MCF 10A (cell line): Measurements from ENCODE around the gene GRIK1. TPM values are rescaled to one million over a fixed set of nuclear protein-coding genes. Genes with fewer than 3 reads are reported as not detected.

Experiments used
- BruUV-seq: library from RNA; stranded (reverse); fragments of 400-500 nt; replicated peaks from 2 replicates; lab custom pipeline; 2021; lab: Mats Ljungman, UMichigan
- CTCF ChIA-PET: fragments of 300-600 bp; sonication (Branson Sonifier 250); formaldehyde crosslinking; extraction: SDS; loops from one replicate; lab custom pipeline; 2021; ENCODE audit warnings: antibody characterized with exemption, inconsistent platforms; lab: Yijun Ruan, JAX
- POLR2A ChIA-PET: fragments of 300-600, 350-650 bp; sonication (Branson Sonifier 250); formaldehyde crosslinking; extraction: SDS; loops from one replicate; lab custom pipeline; 2020; ENCODE audit warnings: antibody characterized with exemption, inconsistent platforms; lab: Yijun Ruan, JAX
- DNase-seq: peaks from one replicate; pipeline ENCODE4 v3.0.0-alpha.2; 2018; ENCODE audit not compliant: unreplicated experiment
- H3K27ac Mint-ChIP-seq: one replicate; pipeline ENCODE4 v1.8.0; 2022; ENCODE audit warnings: mild to moderate bottlenecking, low read depth, mixed read lengths; ENCODE audit not compliant: unreplicated experiment
- H3K27me3 Mint-ChIP-seq: one replicate; pipeline ENCODE4 v1.8.0; 2022; ENCODE audit warnings: mixed read lengths; ENCODE audit not compliant: insufficient read depth, unreplicated experiment
- H3K36me3 Mint-ChIP-seq: one replicate; pipeline ENCODE4 v1.8.0; 2022; ENCODE audit warnings: mild to moderate bottlenecking, moderate library complexity, mixed read lengths; ENCODE audit not compliant: insufficient read depth, unreplicated experiment
- H3K4me1 Mint-ChIP-seq: one replicate; pipeline ENCODE4 v1.8.0; 2022; ENCODE audit warnings: mixed read lengths; ENCODE audit not compliant: insufficient read depth, unreplicated experiment
- H3K4me3 Mint-ChIP-seq: one replicate; pipeline ENCODE4 v1.8.0; 2022; ENCODE audit warnings: mild to moderate bottlenecking, moderate library complexity, mixed read lengths; ENCODE audit not compliant: unreplicated experiment
- H3K9me3 Mint-ChIP-seq: one replicate; pipeline ENCODE4 v1.8.0; 2022; ENCODE audit warnings: mixed read lengths; ENCODE audit not compliant: unreplicated experiment
- intact Hi-C: fragments of 100-400 bp; cut with micrococcal nuclease; formaldehyde crosslinking; loops from 2 replicates; pipeline ENCODE4 v1.14.1; 2022
- total RNA-seq: library from RNA; stranded (reverse); gene quantifications from 2 replicates; pipeline ENCODE4 v1.2.3, GENCODE V29; 2022
- TF ChIP-seq, protein P1 (sequence below): fragments of 200-600 bp; IDR thresholded peaks from one replicate; pipeline ENCODE4 v1.8.0; 2022; ENCODE audit warnings: antibody characterized with exemption, mild to moderate bottlenecking; ENCODE audit not compliant: unreplicated experiment

GRIK1 gene
- total RNA-seq, 1 experiment from 2014 or later = not detected

DNA sequence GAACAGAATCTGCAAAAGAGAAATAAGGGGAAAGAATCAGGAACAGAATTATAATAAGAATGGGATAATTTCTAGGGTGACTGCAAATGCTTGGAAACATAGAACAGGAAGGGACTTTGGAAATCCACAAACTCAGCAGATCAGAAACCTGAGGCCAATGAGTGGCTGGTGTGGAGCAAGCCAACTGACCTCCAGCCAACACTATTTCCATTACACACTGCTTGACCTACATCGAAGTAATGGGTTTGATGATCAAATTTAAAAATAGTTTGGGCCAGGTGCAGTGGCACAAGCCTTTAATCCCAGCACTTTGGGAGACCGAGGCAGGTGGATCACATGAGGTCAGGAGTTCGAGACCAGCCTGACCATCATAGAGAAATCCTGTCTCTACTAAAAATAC is 284.9 kb downstream of the GRIK1 start:
- CTCF ChIA-PET = no interaction called here
- no peaks in the 10 kb centered on the region for H3K27me3 Mint-ChIP-seq

DNA sequence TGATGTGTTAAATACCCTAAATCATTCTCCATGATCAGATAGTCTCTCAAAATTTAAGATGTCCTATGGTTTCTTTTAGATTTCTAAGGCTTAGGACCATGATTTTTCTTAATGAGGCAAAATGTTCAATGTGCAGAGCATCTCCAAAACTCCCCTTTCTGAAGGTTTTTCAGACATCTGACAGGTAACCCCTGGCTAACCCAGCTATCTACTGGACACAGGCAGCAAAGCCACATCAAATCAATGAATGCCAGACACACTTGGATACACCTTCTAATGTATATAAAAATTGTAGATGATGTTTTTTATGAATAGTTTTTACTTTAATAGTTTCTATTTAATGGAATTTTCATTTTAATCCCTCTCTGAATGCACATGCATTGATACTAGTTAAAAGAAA is 285.6 kb downstream of the GRIK1 start:
- no peaks in the 10 kb centered on the region for H3K27me3 Mint-ChIP-seq
- TF ChIP-seq, protein P1, sequence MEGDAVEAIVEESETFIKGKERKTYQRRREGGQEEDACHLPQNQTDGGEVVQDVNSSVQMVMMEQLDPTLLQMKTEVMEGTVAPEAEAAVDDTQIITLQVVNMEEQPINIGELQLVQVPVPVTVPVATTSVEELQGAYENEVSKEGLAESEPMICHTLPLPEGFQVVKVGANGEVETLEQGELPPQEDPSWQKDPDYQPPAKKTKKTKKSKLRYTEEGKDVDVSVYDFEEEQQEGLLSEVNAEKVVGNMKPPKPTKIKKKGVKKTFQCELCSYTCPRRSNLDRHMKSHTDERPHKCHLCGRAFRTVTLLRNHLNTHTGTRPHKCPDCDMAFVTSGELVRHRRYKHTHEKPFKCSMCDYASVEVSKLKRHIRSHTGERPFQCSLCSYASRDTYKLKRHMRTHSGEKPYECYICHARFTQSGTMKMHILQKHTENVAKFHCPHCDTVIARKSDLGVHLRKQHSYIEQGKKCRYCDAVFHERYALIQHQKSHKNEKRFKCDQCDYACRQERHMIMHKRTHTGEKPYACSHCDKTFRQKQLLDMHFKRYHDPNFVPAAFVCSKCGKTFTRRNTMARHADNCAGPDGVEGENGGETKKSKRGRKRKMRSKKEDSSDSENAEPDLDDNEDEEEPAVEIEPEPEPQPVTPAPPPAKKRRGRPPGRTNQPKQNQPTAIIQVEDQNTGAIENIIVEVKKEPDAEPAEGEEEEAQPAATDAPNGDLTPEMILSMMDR = no peak
- no peak for DNase-seq
- BruUV-seq = no TSS peak
- H3K4me1 Mint-ChIP-seq = peaks cover 8% of the 10 kb centered on the region
- ChIA-PET CTCF (no interaction called here), POLR2A (no interaction called here)
- no peaks in the 10 kb centered on the region for H3K9me3 Mint-ChIP-seq
- intact Hi-C loops = no loop called here
- no peak overlapping the region for H3K27ac Mint-ChIP-seq
- no peaks in the 10 kb centered on the region for H3K36me3 Mint-ChIP-seq
- no peak overlapping the region for H3K4me3 Mint-ChIP-seq

More for the DNA sequence above, 284.9 kb downstream of the GRIK1 start:
- POLR2A ChIA-PET = no interaction called here
- H3K4me3 Mint-ChIP-seq = no peak overlapping the region
- TF ChIP-seq, protein P1 = no peak
- no peak for DNase-seq
- intact Hi-C loops = no loop called here
- BruUV-seq = no TSS peak
- H3K27ac Mint-ChIP-seq = no peak overlapping the region
- H3K36me3 Mint-ChIP-seq = no peaks in the 10 kb centered on the region
- H3K9me3 Mint-ChIP-seq = no peaks in the 10 kb centered on the region
- peaks cover 8% of the 10 kb centered on the region for H3K4me1 Mint-ChIP-seq

DNA sequence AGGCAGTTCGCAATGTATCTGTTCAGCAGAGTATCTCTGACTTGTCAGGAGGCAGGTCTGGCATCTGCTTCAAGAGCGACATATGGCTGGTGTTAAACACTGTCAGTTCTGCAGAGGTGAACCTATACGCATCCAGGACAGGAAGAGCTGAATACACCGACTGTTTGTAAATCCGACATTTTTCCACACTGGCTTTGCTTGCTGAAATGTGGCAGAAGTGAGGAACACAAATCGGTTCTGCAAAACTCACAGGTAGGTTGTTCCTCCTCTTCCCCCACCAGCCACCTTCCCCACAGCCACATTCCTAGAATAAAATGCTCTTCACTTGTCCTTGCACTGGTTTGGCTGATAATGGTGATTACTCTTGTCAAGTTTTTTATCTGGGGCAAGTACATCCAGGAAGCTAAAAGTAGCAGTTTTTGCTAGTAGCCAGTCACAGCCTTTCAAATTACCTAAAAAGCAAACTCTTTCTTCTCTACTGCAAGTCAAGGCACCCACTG is 289.2 kb downstream of the GRIK1 start:
- no peaks in the 10 kb centered on the region for H3K27me3 Mint-ChIP-seq

DNA sequence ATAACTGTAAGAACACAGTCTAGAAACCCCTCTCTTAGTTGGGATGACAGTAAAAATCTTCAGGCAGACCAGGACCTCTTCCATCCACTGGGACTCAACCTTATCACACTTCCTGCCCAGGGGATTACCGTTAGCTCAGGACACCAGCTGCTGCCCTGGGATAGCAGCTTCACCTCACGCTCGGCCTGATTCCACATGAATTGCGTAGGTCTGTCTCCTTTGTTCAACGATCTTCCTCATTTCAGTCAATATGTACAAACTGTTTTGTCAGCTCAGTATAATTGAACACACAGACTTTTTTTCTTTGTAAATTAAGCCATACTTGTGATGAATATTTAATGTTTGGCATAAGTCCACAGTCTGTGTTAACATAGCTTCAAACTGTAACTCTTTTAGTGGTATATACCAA is 290.4 kb downstream of the GRIK1 start:
- BruUV-seq = no TSS peak
- Mint-ChIP-seq H3K4me1 (no peaks in the 10 kb centered on the region), H3K27ac (no peak overlapping the region), H3K9me3 (no peaks in the 10 kb centered on the region), H3K27me3 (no peaks in the 10 kb centered on the region), H3K4me3 (no peak overlapping the region), H3K36me3 (no peaks in the 10 kb centered on the region)
- TF ChIP-seq, protein P1 = no peak
- ChIA-PET CTCF (interaction anchor here (0.8 kb wide), 1 partner anchor 13 kb away, joined by 3 read pairs; no protein-coding TSS in a partner anchor), POLR2A (no interaction called here)
- intact Hi-C loops = no loop called here
- no peak for DNase-seq

More for the DNA sequence above, 289.2 kb downstream of the GRIK1 start:
- Mint-ChIP-seq H3K27ac (no peak overlapping the region), H3K4me1 (no peaks in the 10 kb centered on the region), H3K36me3 (no peaks in the 10 kb centered on the region), H3K4me3 (no peak overlapping the region), H3K9me3 (no peaks in the 10 kb centered on the region)
- POLR2A ChIA-PET = no interaction called here
- TF ChIP-seq, protein P1 = no peak
- intact Hi-C loops = no loop called here
- no peak for DNase-seq
- no TSS peak for BruUV-seq
- CTCF ChIA-PET = interaction anchor here (0.6 kb wide), 1 partner anchor 204 kb away, joined by 4 read pairs; no protein-coding TSS in a partner anchor
